VCaP (cell line): Measurements from ENCODE around the gene NBR1.

Source experiments
- H3K27ac ChIP-seq: fragments of 450-650 bp; 2 replicates; pipeline ENCODE4 v1.5.1; 2017
- TF ChIP-seq, protein P1 (sequence below): fragments of 450-650 bp; conservative IDR thresholded peaks from 2 replicates; pipeline ENCODE4 v1.5.1; 2017; ENCODE audit warnings: mild to moderate bottlenecking, moderate library complexity

Gene NBR1

GRCh38 chr17:43215341-43215740, 44.3 kb downstream of the NBR1 start:
- H3K27ac ChIP-seq, result no peak overlapping the region
- TF ChIP-seq, protein P1, sequence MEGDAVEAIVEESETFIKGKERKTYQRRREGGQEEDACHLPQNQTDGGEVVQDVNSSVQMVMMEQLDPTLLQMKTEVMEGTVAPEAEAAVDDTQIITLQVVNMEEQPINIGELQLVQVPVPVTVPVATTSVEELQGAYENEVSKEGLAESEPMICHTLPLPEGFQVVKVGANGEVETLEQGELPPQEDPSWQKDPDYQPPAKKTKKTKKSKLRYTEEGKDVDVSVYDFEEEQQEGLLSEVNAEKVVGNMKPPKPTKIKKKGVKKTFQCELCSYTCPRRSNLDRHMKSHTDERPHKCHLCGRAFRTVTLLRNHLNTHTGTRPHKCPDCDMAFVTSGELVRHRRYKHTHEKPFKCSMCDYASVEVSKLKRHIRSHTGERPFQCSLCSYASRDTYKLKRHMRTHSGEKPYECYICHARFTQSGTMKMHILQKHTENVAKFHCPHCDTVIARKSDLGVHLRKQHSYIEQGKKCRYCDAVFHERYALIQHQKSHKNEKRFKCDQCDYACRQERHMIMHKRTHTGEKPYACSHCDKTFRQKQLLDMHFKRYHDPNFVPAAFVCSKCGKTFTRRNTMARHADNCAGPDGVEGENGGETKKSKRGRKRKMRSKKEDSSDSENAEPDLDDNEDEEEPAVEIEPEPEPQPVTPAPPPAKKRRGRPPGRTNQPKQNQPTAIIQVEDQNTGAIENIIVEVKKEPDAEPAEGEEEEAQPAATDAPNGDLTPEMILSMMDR, result no peak

GRCh38 chr17:43216369-43216761, 45.4 kb downstream of the NBR1 start:
- TF ChIP-seq, protein P1, result no peak
- no peak overlapping the region for H3K27ac ChIP-seq

- TF ChIP-seq, protein P1, result no peak
- no peak overlapping the region for H3K27ac ChIP-seq
Observed at GRCh38 chr17:43216762-43217613, 46.0 kb downstream of the NBR1 start.

- TF ChIP-seq, protein P1, result no peak
- H3K27ac ChIP-seq, result no peak overlapping the region
Observed at GRCh38 chr17:43217614-43218087, 46.6 kb downstream of the NBR1 start.

DNA sequence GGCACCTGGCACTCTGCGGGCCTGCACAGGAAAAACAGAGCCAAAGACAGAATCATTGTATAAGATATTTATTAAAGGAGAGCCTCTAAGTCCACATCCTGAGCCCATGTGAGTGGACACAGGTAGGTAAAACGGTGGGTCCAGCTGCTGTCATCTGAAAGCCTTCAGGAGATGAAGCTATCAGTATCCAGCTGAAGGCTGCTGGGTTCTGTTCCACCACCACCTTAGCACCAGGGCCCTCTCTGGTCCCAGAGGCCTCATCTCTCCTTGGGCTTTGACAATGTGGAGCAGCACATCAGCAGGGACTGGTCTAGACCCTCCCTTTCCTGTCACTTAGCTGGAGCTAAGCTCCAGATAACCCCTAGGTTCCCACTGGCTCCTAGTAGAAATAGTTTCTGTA, 48.0 kb downstream of the NBR1 start:
- no peak overlapping the region for H3K27ac ChIP-seq
- TF ChIP-seq, protein P1, result no peak

GRCh38 chr17:43219746-43220380, 48.8 kb downstream of the NBR1 start:
- TF ChIP-seq, protein P1, result no peak

DNA sequence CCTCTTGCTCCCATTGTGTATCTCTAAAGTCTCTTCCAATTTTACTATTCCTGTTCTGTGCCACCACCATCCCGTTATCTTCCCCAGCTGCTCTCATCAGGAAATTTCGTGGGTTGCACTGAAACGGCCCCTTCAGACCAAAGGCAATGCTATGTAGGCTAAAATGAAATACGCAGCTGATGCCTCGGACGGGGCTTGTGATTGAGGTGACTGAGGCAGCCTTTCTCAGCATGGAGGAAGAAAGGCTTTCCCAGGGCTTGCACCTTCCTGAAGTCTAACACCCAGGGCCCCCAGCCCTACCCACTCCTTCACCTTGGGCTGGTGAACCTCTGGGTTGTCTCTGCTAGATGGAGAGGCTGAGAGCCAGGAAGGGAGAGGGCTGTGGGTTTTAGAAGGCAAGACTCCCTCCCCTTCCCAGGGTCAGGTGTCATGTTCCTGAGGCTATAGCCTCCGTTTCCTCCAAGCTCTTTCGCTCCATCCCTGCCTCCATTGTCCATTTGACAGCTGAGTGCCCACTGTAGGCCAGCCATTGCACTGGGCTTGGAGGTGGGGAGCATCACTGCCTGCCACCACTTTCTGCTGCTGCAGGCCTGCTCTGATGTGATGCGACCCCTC, 49.6 kb downstream of the NBR1 start:
- TF ChIP-seq, protein P1, result no peak
- no peak overlapping the region for H3K27ac ChIP-seq

More at GRCh38 chr17:43219746-43220380, 48.8 kb downstream of the NBR1 start:
- no peak overlapping the region for H3K27ac ChIP-seq
